Limb (tissue), 2 donors: ENCODE results near the gene RPL5.

Experiments used
- DNase-seq, 2 donors: peaks; one replicate each; pipeline ENCODE4 v3.0.0-alpha.2; 2016; ENCODE audit errors: extremely low spot score in 2 of 2

The RPL5 gene

GRCh38 chr1:92854101-92854785, 22.4 kb downstream of the RPL5 start:
- no peak for DNase-seq

- no peak for DNase-seq
These were observed 23.4 kb downstream of the RPL5 start for GRCh38 chr1:92855236-92855635.

GRCh38 chr1:92857817-92858216, 26.0 kb downstream of the RPL5 start:
- DNase-seq = no peak

- DNase-seq = peak; percentile 40 to 91
These were observed 26.9 kb downstream of the RPL5 start for GRCh38 chr1:92858564-92859399.

- no peak for DNase-seq
These were observed 27.7 kb downstream of the RPL5 start for GRCh38 chr1:92859400-92860039.

- DNase-seq = no peak
These were observed 30.8 kb downstream of the RPL5 start for GRCh38 chr1:92862605-92863004.

GRCh38 chr1:92864131-92864530, 32.3 kb downstream of the RPL5 start:
- no peak for DNase-seq

- no peak for DNase-seq
These were observed 38.8 kb downstream of the RPL5 start for GRCh38 chr1:92870591-92870990.

GRCh38 chr1:92872719-92873118, 40.9 kb downstream of the RPL5 start:
- DNase-seq = no peak

GRCh38 chr1:92874987-92875386, 43.1 kb downstream of the RPL5 start:
- DNase-seq = no peak

- DNase-seq = no peak
These were observed 44.5 kb downstream of the RPL5 start for GRCh38 chr1:92876351-92876750.

GRCh38 chr1:92877081-92877711, 45.4 kb downstream of the RPL5 start:
- no peak for DNase-seq

GRCh38 chr1:92877792-92878191, 46.0 kb downstream of the RPL5 start:
- no peak for DNase-seq

- no peak for DNase-seq
These were observed 47.6 kb downstream of the RPL5 start for GRCh38 chr1:92879316-92879968.

- DNase-seq = no peak
These were observed 49.6 kb downstream of the RPL5 start for GRCh38 chr1:92881391-92881790.

GRCh38 chr1:92882819-92883218, 51.0 kb downstream of the RPL5 start:
- no peak for DNase-seq

GRCh38 chr1:92883297-92883696, 51.5 kb downstream of the RPL5 start:
- no peak for DNase-seq

GRCh38 chr1:92884195-92884594, 52.4 kb downstream of the RPL5 start:
- DNase-seq = no peak

- DNase-seq = no peak
These were observed 55.1 kb downstream of the RPL5 start for GRCh38 chr1:92886886-92887419.

- no peak for DNase-seq
These were observed 55.6 kb downstream of the RPL5 start for GRCh38 chr1:92887465-92887864.
